Liver (tissue), 9 donors: Measurements from ENCODE around the gene TSPAN12. TPM values are rescaled to one million over a fixed set of nuclear protein-coding genes. Genes with fewer than 3 reads are reported as not detected.

Experiments used
- DNase-seq: peaks from one replicate; pipeline ENCODE4 v3.0.0-alpha.2; 2017; ENCODE audit warnings: low spot score
- H3K27ac ChIP-seq, 2 donors: one replicate each; pipeline ENCODE4 v1.7.0; 2013; ENCODE audit warnings: inconsistent platforms in 2 of 2, low read length in 2 of 2, control low read depth in 1 of 2, low read depth in 1 of 2, mild to moderate bottlenecking in 1 of 2
- H3K27me3 ChIP-seq, 4 donors: one replicate each; pipeline versions ENCODE4 v1.6.1 to v1.7.0; 2013; ENCODE audit warnings: low read length in 3 of 4, inconsistent platforms in 1 of 4, mild to moderate bottlenecking in 1 of 4, moderate library complexity in 1 of 4; ENCODE audit not compliant: control insufficient read depth in 4 of 4, insufficient read depth in 4 of 4
- H3K36me3 ChIP-seq, 4 donors: one replicate each; pipeline versions ENCODE4 v1.6.1 to v1.7.0; 2013; ENCODE audit warnings: low read length in 3 of 4, mild to moderate bottlenecking in 3 of 4, low read depth in 1 of 4, moderate library complexity in 1 of 4; ENCODE audit not compliant: control insufficient read depth in 4 of 4, insufficient read depth in 3 of 4
- H3K4me1 ChIP-seq, 4 donors: one replicate each; pipeline versions ENCODE4 v1.6.1 to v1.7.0; 2013; ENCODE audit warnings: low read length in 3 of 4, mild to moderate bottlenecking in 3 of 4, moderate library complexity in 1 of 4; ENCODE audit not compliant: control insufficient read depth in 4 of 4, insufficient read depth in 4 of 4
- H3K4me3 ChIP-seq, 3 donors: one replicate each; pipeline versions ENCODE4 v1.6.1 to v1.7.0; 2013; ENCODE audit warnings: low read length in 3 of 3, control low read depth in 1 of 3, low read depth in 1 of 3, mild to moderate bottlenecking in 1 of 3
- H3K9ac ChIP-seq, 2 donors: one replicate each; pipeline ENCODE4 v1.7.0; 2013; ENCODE audit warnings: low read length in 2 of 2, mild to moderate bottlenecking in 2 of 2, moderate library complexity in 2 of 2, control low read depth in 1 of 2, low read depth in 1 of 2
- H3K9me3 ChIP-seq, 4 donors: one replicate each; pipeline versions ENCODE4 v1.6.1 to v1.7.0; 2013; ENCODE audit warnings: low read length in 3 of 4; ENCODE audit not compliant: control insufficient read depth in 4 of 4
- EGR1 ChIP-seq, 2 donors: IDR thresholded peaks; 2 replicates each; pipeline ENCODE4 v1.6.1; 2016 to 2018; ENCODE audit warnings: antibody characterized with exemption in 2 of 2, low read depth in 2 of 2
- FOXA2 ChIP-seq: IDR thresholded peaks from 2 replicates; pipeline ENCODE4 v1.6.1; 2016; ENCODE audit warnings: antibody characterized with exemption
- GABPA ChIP-seq, 2 donors: IDR thresholded peaks in 1 of 2; conservative IDR thresholded peaks in 1 of 2; 2 replicates each; pipeline ENCODE4 v1.6.1; 2016; ENCODE audit warnings: antibody characterized with exemption in 2 of 2, mild to moderate bottlenecking in 1 of 2, moderate library complexity in 1 of 2
- HNF4G ChIP-seq: IDR thresholded peaks from 2 replicates; pipeline ENCODE4 v1.6.1; 2016; ENCODE audit warnings: antibody characterized with exemption
- JUND ChIP-seq, 2 donors: IDR thresholded peaks; 2 replicates each; pipeline ENCODE4 v1.6.1; 2016; ENCODE audit warnings: antibody characterized with exemption in 2 of 2
- NR2F2 ChIP-seq: IDR thresholded peaks from 2 replicates; pipeline ENCODE4 v1.6.1; 2016; ENCODE audit warnings: antibody characterized with exemption
- RAD21 ChIP-seq, 2 donors: IDR thresholded peaks; 2 replicates each; pipeline ENCODE4 v1.6.1; 2016; ENCODE audit warnings: antibody characterized with exemption in 2 of 2, mild to moderate bottlenecking in 2 of 2
- RXRA ChIP-seq, 2 donors: IDR thresholded peaks; 2 replicates each; pipeline ENCODE4 v1.6.1; 2017 to 2018; ENCODE audit warnings: antibody characterized with exemption in 2 of 2, mild to moderate bottlenecking in 1 of 2
- SP1 ChIP-seq: IDR thresholded peaks from 2 replicates; pipeline ENCODE4 v1.6.1; 2018; ENCODE audit warnings: antibody characterized with exemption, mild to moderate bottlenecking
- TAF1 ChIP-seq: conservative IDR thresholded peaks from 2 replicates; pipeline ENCODE4 v1.6.1; 2016; ENCODE audit warnings: antibody characterized with exemption, mild to moderate bottlenecking
- YY1 ChIP-seq: IDR thresholded peaks from 2 replicates; pipeline ENCODE4 v1.6.1; 2016; ENCODE audit warnings: antibody characterized with exemption, mild to moderate bottlenecking
- WGBS: extraction: QIAGEN DNeasy Blood & Tissue Kit; methylation state at CpG from one replicate; pipeline ENCODE4 v1.1.7; 2013; 5-methylcytosine and 5-hydroxymethylcytosine counted together
- polyA plus RNA-seq, 2 donors: library from polyadenylated mRNA; stranded (reverse) in 1 of 2; unstranded in 1 of 2; fragments of 200-250 nt in 1 of 2; fragments of >200 nt in 1 of 2; fragmentation: Nextera tagmentation in 1 of 2; extraction: Ambion mirVana in 1 of 2; gene quantifications; one replicate each; pipeline versions ENCODE4 v1.2.1 to v1.2.3, GENCODE V29; 2013 to 2015
- total RNA-seq, 2 donors: library from RNA; depleted of rRNA; stranded (reverse); fragments of >200 nt; gene quantifications; one replicate each; pipeline ENCODE4 v1.2.3, GENCODE V29; 2014
- TF ChIP-seq, protein P1 (sequence below): IDR thresholded peaks from 2 replicates; pipeline ENCODE4 v1.6.1; 2016; ENCODE audit warnings: antibody characterized with exemption, mild to moderate bottlenecking
- TF ChIP-seq, protein P2 (sequence below): IDR thresholded peaks from 2 replicates; pipeline ENCODE4 v1.6.1; 2016; ENCODE audit warnings: antibody characterized with exemption
- TF ChIP-seq, protein P3 (sequence below): IDR thresholded peaks from 2 replicates; pipeline ENCODE4 v1.6.1; 2016; ENCODE audit warnings: antibody characterized with exemption
- TF ChIP-seq, protein P4 (sequence below): IDR thresholded peaks from 2 replicates; pipeline ENCODE4 v1.6.1; 2016; ENCODE audit warnings: antibody characterized with exemption
- TF ChIP-seq, protein P5 (sequence below): fragments of 150-350 bp; IDR thresholded peaks from 2 replicates; pipeline ENCODE4 v1.5.1; 2017; ENCODE audit warnings: improper control_type of control experiment, low read depth, low read length; ENCODE audit not compliant: missing input control
- donor health status: healthy.
- donor health status: healthy.
- donor health status: healthy.
- donor health status: healthy.
- donor health status: healthy.

The TSPAN12 gene
- total and polyA plus RNA-seq, 4 donors: 10.6 to 21.5 (median 14.9) TPM

DNA sequence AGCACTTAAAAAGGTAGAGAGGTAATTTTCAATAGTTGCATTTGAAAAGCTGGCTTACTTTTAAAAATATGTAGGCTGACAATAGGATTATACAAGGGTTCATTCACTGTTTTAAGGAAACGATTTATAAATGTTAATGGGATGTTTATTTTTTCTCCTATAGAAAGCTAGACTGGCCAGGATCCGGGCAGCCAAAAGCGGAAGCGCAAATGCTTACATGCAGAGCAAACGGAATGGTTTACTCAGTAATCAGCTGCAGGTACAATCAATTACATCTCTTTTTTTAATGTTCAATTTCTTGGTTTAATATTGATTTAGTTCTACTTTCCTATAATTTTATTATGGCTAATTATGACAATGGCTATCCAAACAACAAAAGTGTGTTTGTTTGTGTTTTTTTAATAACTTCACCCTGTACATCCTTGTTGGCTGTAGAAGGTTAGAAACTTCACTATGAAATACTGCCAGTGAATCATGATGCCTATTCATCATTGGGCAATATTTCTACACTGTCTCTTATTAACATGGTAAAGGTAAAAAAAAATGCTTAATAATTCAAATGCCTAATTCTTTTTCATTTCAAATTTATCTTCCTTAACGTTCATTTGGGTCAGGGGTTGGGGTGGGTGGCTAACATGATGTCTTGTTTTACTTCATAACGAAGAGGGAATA is 116.4 kb downstream of the TSPAN12 start:
- DNase-seq: no peak
- H3K27ac ChIP-seq: no peak overlapping the region
- H3K27me3 ChIP-seq: no peaks in the 10 kb centered on the region
- H3K9me3 ChIP-seq: no peaks in the 10 kb centered on the region
- peak overlapping the region in 1 of 2 donors; percentile 21 for H3K9ac ChIP-seq
- peak overlapping the region in 2 of 3 donors; percentile 27 to 31 for H3K4me3 ChIP-seq
- no peaks in the 10 kb centered on the region for H3K4me1 ChIP-seq
- WGBS: 42% methylated on average over 7 of the region's 7 CpGs
- no peak for TF ChIP-seq TAF1
- TF ChIP-seq RAD21 (IDR thresholded peaks at IDR 0.05): no peak
- H3K36me3 ChIP-seq: no peaks in the 10 kb centered on the region

DNA sequence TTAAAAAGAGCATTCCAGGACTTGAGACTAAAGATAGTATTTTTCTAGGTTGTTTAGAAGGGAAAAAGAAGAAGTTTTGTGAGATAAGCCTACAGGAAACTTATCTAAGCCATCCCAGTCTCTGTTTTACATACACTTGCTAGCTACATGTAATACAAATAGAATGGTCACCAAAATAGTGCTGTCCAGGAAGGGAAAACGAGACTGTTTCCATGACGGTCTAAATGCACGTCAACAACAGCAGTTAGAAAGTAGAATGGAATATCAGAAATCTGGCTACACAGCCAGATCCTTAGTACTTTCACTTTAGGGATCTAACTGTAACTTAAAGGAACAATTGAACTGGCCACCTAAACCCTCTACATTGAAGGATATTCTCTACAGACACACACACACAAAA is 117.6 kb downstream of the TSPAN12 start:
- peak overlapping the region; percentile 30 to 48 (median 46) for H3K4me3 ChIP-seq
- H3K4me1 ChIP-seq: no peaks in the 10 kb centered on the region
- no peak for DNase-seq
- peak overlapping the region in 1 of 2 donors; percentile 36 for H3K9ac ChIP-seq
- peak overlapping the region in 1 of 2 donors; percentile 6 for H3K27ac ChIP-seq
- no peaks in the 10 kb centered on the region for H3K27me3 ChIP-seq
- TF ChIP-seq, protein P1, sequence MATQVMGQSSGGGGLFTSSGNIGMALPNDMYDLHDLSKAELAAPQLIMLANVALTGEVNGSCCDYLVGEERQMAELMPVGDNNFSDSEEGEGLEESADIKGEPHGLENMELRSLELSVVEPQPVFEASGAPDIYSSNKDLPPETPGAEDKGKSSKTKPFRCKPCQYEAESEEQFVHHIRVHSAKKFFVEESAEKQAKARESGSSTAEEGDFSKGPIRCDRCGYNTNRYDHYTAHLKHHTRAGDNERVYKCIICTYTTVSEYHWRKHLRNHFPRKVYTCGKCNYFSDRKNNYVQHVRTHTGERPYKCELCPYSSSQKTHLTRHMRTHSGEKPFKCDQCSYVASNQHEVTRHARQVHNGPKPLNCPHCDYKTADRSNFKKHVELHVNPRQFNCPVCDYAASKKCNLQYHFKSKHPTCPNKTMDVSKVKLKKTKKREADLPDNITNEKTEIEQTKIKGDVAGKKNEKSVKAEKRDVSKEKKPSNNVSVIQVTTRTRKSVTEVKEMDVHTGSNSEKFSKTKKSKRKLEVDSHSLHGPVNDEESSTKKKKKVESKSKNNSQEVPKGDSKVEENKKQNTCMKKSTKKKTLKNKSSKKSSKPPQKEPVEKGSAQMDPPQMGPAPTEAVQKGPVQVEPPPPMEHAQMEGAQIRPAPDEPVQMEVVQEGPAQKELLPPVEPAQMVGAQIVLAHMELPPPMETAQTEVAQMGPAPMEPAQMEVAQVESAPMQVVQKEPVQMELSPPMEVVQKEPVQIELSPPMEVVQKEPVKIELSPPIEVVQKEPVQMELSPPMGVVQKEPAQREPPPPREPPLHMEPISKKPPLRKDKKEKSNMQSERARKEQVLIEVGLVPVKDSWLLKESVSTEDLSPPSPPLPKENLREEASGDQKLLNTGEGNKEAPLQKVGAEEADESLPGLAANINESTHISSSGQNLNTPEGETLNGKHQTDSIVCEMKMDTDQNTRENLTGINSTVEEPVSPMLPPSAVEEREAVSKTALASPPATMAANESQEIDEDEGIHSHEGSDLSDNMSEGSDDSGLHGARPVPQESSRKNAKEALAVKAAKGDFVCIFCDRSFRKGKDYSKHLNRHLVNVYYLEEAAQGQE: no peak
- TF ChIP-seq JUND (IDR thresholded peaks at IDR 0.05) (no peak), EGR1 (IDR thresholded peaks at IDR 0.05; ENCODE audit: low read depth in 2 of 2) (no peak), RAD21 (IDR thresholded peaks at IDR 0.05) (no peak), TAF1 (no peak), RXRA (IDR thresholded peaks at IDR 0.05) (no peak), YY1 (no peak), GABPA (IDR thresholded peaks at IDR 0.05 in 1 of 2, conservative IDR thresholded peaks at IDR 0.05 in 1 of 2) (no peak), HNF4G (no peak), FOXA2 (no peak), NR2F2 (no peak), SP1 (no peak)
- TF ChIP-seq, protein P2, sequence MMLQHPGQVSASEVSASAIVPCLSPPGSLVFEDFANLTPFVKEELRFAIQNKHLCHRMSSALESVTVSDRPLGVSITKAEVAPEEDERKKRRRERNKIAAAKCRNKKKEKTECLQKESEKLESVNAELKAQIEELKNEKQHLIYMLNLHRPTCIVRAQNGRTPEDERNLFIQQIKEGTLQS: no peak
- TF ChIP-seq, protein P3, sequence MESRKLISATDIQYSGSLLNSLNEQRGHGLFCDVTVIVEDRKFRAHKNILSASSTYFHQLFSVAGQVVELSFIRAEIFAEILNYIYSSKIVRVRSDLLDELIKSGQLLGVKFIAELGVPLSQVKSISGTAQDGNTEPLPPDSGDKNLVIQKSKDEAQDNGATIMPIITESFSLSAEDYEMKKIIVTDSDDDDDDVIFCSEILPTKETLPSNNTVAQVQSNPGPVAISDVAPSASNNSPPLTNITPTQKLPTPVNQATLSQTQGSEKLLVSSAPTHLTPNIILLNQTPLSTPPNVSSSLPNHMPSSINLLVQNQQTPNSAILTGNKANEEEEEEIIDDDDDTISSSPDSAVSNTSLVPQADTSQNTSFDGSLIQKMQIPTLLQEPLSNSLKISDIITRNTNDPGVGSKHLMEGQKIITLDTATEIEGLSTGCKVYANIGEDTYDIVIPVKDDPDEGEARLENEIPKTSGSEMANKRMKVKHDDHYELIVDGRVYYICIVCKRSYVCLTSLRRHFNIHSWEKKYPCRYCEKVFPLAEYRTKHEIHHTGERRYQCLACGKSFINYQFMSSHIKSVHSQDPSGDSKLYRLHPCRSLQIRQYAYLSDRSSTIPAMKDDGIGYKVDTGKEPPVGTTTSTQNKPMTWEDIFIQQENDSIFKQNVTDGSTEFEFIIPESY: no peak
- TF ChIP-seq, protein P4, sequence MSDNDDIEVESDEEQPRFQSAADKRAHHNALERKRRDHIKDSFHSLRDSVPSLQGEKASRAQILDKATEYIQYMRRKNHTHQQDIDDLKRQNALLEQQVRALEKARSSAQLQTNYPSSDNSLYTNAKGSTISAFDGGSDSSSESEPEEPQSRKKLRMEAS: no peak
- TF ChIP-seq, protein P5, sequence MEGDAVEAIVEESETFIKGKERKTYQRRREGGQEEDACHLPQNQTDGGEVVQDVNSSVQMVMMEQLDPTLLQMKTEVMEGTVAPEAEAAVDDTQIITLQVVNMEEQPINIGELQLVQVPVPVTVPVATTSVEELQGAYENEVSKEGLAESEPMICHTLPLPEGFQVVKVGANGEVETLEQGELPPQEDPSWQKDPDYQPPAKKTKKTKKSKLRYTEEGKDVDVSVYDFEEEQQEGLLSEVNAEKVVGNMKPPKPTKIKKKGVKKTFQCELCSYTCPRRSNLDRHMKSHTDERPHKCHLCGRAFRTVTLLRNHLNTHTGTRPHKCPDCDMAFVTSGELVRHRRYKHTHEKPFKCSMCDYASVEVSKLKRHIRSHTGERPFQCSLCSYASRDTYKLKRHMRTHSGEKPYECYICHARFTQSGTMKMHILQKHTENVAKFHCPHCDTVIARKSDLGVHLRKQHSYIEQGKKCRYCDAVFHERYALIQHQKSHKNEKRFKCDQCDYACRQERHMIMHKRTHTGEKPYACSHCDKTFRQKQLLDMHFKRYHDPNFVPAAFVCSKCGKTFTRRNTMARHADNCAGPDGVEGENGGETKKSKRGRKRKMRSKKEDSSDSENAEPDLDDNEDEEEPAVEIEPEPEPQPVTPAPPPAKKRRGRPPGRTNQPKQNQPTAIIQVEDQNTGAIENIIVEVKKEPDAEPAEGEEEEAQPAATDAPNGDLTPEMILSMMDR: no peak
- no peaks in the 10 kb centered on the region for H3K9me3 ChIP-seq
- whole genome bisulfite sequencing: 20% methylated on average over 3 of the region's 3 CpGs
- H3K36me3 ChIP-seq: no peaks in the 10 kb centered on the region
